ENCODE results near the gene HHAT.
"Not testable (repeated sequence)": the region's sequence is repeated elsewhere in the genome, so short reads cannot be mapped to it uniquely, and the experiment has no call there.

HHAT gene

DNA sequence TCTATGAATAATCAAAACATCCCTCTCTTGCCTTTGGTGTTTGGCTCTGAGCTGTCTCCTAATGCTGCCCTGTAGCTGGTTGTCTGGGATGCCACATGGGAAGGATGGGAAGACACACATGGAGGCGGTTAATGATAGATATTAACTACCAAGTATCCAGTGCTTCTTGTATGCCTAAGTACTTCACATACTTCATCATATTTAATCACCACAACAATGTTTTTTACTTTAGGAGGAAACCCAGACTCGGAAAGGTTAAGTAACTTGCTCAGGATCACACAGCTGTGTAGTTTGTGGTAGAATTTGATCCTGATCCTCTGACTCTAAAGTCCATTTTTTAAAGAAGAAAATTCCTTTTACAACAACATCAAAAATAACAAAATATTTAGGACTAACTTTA, 88.0 kb downstream of the HHAT start:
- Histone ChIP-seq H3K27me3 (ENCODE audit: insufficient read depth, insufficient read length) (no peaks in the 10 kb centered on the region), H3K4me1 (ENCODE audit: insufficient read depth, insufficient read length) (no peaks in the 10 kb centered on the region), H3K9me3 (ENCODE audit: insufficient read depth, low read length) (no peaks in the 10 kb centered on the region), H3K36me3 (ENCODE audit: insufficient read depth, insufficient read length, low read length) (no peaks in the 10 kb centered on the region), H3K4me3 (ENCODE audit: insufficient read length, low read depth) (no peak overlapping the region), H3K9ac (ENCODE audit: insufficient read length, low read depth) (no peak overlapping the region)
- no peak for DNase-seq (ENCODE audit: low read depth, low spot score)
- TF ChIP-seq ZNF274 (IDR thresholded peaks at IDR 0.05; ENCODE audit: low read depth, low read length), result no peak
- no peak for TF ChIP-seq YY1 (IDR thresholded peaks at IDR 0.05; ENCODE audit: insufficient read depth, insufficient read length)
- no peak for TF ChIP-seq SUZ12 (IDR thresholded peaks at IDR 0.05; ENCODE audit: extremely low read depth, insufficient read depth, insufficient read length)

DNA sequence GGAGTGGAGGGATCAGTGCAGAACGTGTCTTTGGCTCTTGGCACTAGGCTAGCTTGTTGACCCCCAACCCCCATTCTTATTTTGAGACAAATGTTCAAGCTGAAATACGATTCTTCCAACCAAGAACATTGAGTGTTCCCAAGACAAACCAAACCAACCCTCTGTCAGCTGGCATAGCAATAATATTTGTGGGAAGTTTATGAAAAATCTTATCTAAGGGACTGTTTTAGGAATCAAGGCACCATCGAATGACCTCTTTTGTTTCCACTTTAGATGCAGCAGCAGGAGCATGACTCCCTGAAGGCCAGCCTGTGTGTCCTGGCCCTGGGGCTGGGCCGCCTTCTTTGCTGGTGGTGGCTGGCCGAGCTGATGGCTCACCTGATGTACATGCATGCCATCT, 89.2 kb downstream of the HHAT start:
- H3K4me3 ChIP-seq (ENCODE audit: insufficient read length, low read depth), result no peak overlapping the region
- H3K27me3 ChIP-seq (ENCODE audit: insufficient read depth, insufficient read length), result no peaks in the 10 kb centered on the region
- no peak for TF ChIP-seq YY1 (IDR thresholded peaks at IDR 0.05; ENCODE audit: insufficient read depth, insufficient read length)
- no peak for TF ChIP-seq SUZ12 (IDR thresholded peaks at IDR 0.05; ENCODE audit: extremely low read depth, insufficient read depth, insufficient read length)
- no peak for TF ChIP-seq ZNF274 (IDR thresholded peaks at IDR 0.05; ENCODE audit: low read depth, low read length)
- no peak overlapping the region for H3K9ac ChIP-seq (ENCODE audit: insufficient read length, low read depth)
- no peak for DNase-seq (ENCODE audit: low read depth, low spot score)
- no peaks in the 10 kb centered on the region for H3K36me3 ChIP-seq (ENCODE audit: insufficient read depth, insufficient read length, low read length)
- no peaks in the 10 kb centered on the region for H3K9me3 ChIP-seq (ENCODE audit: insufficient read depth, low read length)
- H3K4me1 ChIP-seq (ENCODE audit: insufficient read depth, insufficient read length), result no peaks in the 10 kb centered on the region

DNA sequence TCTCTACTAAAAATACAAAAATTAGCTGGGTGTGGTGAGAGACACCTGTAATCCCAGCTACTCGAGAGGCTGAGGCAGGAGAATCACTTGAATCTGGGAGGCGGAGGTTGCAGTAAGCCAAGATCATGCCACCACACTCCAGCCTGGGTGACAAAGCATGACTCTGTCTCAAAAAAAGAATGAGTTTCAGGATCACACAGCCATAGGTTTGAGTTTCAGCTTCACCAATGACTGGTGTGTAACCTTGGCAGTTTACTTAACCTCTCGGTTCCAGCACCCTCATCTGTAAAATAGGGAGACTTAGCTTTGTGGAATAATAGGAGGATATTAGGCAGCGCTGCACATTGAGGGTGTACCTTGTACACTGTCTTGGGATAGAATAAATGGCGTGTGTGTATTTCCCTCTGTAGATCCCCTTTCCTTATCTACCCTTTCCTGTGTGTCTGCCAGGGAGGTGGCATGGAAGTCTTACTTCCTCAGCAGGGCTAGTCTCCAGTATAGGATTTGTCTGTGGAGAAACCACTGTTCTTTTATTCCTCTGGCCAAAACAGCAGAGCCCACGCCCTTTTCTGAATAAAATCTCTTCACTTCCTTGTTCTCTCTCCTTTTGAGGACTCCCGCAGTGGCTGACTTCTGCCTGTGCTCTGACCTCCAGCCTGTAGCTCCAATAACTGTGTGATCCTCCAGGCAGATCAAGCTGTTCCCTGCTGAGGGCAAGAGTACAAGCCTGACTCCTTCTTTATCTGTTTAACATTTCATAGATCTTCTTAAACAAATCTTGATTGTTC, 90.4 kb downstream of the HHAT start:
- TF ChIP-seq ZNF274 (IDR thresholded peaks at IDR 0.05; ENCODE audit: low read depth, low read length) (no peak), YY1 (IDR thresholded peaks at IDR 0.05; ENCODE audit: insufficient read depth, insufficient read length) (no peak), SUZ12 (IDR thresholded peaks at IDR 0.05; ENCODE audit: extremely low read depth, insufficient read depth, insufficient read length) (no peak)
- DNase-seq (ENCODE audit: low read depth, low spot score), result no peak
- no peaks in the 10 kb centered on the region for H3K27me3 ChIP-seq (ENCODE audit: insufficient read depth, insufficient read length)
- H3K9ac ChIP-seq (ENCODE audit: insufficient read length, low read depth), result no peak overlapping the region
- H3K36me3 ChIP-seq (ENCODE audit: insufficient read depth, insufficient read length, low read length), result no peaks in the 10 kb centered on the region
- H3K4me1 ChIP-seq (ENCODE audit: insufficient read depth, insufficient read length), result no peaks in the 10 kb centered on the region
- H3K4me3 ChIP-seq (ENCODE audit: insufficient read length, low read depth), result no peak overlapping the region
- no peaks in the 10 kb centered on the region for H3K9me3 ChIP-seq (ENCODE audit: insufficient read depth, low read length)

DNA sequence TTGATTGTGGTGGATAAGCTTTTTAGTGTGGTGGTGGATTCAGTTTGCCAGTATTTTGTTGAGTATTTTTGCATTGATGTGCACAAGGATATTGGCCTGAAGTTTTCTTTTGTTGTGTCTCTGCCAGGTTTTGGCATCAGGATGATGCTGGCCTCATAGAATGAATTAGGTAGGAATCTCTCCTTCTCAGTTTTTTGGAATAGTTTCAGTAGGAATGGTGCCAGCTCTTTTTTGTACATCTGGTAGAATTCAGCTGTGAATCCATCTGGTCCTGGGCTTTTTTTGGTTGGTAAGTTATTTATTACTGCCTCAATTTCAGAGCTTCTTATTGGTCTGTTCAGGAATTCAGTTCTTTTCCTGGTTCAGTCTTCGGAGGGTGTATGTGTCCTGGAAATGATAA, 98.0 kb downstream of the HHAT start:
- H3K36me3 ChIP-seq (ENCODE audit: insufficient read depth, insufficient read length, low read length); H3K4me1 ChIP-seq (ENCODE audit: insufficient read depth, insufficient read length); H3K9me3 ChIP-seq (ENCODE audit: insufficient read depth, low read length); DNase-seq (ENCODE audit: low read depth, low spot score); H3K27me3 ChIP-seq (ENCODE audit: insufficient read depth, insufficient read length); H3K9ac ChIP-seq (ENCODE audit: insufficient read length, low read depth); H3K4me3 ChIP-seq (ENCODE audit: insufficient read length, low read depth): not testable (repeated sequence)

DNA sequence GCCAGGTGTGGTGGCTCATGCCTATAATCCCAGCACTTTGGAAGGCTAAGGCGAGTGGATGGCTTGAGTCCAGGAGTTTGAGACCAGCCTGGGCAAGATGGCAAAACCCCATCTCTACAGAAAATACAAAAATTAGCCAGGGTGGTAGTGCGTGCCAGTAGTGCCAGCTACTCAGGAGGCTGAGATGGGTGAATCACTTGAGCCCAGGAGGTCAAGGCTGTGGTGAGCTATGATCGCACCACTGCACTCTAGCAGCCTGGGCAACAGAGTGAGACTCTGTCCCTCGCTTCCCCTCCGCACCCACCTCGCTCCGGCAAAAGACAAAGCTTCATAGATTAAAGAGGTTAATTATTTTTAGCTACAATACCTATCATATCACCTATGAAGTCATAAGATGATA, 100.0 kb downstream of the HHAT start:
- Histone ChIP-seq H3K9ac (ENCODE audit: insufficient read length, low read depth) (no peak overlapping the region), H3K27me3 (ENCODE audit: insufficient read depth, insufficient read length) (no peaks in the 10 kb centered on the region), H3K4me3 (ENCODE audit: insufficient read length, low read depth) (no peak overlapping the region), H3K4me1 (ENCODE audit: insufficient read depth, insufficient read length) (no peaks in the 10 kb centered on the region), H3K36me3 (ENCODE audit: insufficient read depth, insufficient read length, low read length) (no peaks in the 10 kb centered on the region), H3K9me3 (ENCODE audit: insufficient read depth, low read length) (no peaks in the 10 kb centered on the region)
- DNase-seq (ENCODE audit: low read depth, low spot score), result no peak
- no peak for TF ChIP-seq ZNF274 (IDR thresholded peaks at IDR 0.05; ENCODE audit: low read depth, low read length)
- no peak for TF ChIP-seq SUZ12 (IDR thresholded peaks at IDR 0.05; ENCODE audit: extremely low read depth, insufficient read depth, insufficient read length)
- no peak for TF ChIP-seq YY1 (IDR thresholded peaks at IDR 0.05; ENCODE audit: insufficient read depth, insufficient read length)

DNA sequence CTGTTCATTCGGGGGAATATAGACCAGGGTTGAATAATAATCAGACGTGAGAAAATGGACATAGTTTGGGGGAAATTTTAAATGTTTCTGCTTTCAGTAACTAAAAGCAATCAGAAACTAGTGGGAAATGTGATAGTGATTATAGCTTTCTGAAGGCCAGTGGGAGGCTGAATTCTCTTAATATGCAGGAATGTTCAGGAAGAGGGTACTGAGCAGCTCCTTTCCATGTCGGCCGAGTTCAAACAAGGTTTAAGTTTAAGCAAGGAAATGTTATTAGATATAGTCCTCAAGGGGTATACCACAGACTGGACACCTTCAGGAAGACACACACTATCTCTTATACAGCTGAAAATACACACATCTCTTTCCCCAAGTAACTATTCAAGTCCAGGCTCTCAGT, 105.5 kb downstream of the HHAT start:
- Histone ChIP-seq H3K9me3 (ENCODE audit: insufficient read depth, low read length) (peaks cover 7% of the 10 kb centered on the region; the same call in 1 of the 2 replicates), H3K9ac (ENCODE audit: insufficient read length, low read depth) (no peak overlapping the region), H3K36me3 (ENCODE audit: insufficient read depth, insufficient read length, low read length) (no peaks in the 10 kb centered on the region), H3K4me1 (ENCODE audit: insufficient read depth, insufficient read length) (no peaks in the 10 kb centered on the region), H3K27me3 (ENCODE audit: insufficient read depth, insufficient read length) (no peaks in the 10 kb centered on the region), H3K4me3 (ENCODE audit: insufficient read length, low read depth) (no peak overlapping the region)
- DNase-seq (ENCODE audit: low read depth, low spot score), result peak; percentile 39
- TF ChIP-seq ZNF274 (IDR thresholded peaks at IDR 0.05; ENCODE audit: low read depth, low read length) (no peak), SUZ12 (IDR thresholded peaks at IDR 0.05; ENCODE audit: extremely low read depth, insufficient read depth, insufficient read length) (no peak), YY1 (IDR thresholded peaks at IDR 0.05; ENCODE audit: insufficient read depth, insufficient read length) (no peak)

DNA sequence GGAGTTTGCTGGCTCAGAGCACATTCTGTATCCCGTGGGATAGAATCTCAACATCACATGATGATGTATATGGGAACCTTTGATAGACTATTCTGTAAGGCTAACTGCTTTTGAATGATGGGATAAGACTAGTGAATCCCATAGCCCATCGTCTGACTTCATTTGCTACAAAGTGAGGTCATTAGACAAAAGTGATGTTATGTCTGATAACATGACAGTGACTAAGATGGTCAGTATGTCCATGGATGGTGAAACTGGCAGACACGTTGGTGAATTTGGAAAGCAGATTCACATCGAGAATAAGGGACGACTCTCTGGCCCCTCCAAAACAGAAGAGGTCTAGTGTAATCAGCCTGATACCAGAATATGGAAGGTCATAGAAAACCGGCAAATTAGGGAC, 108.4 kb downstream of the HHAT start:
- TF ChIP-seq ZNF274 (IDR thresholded peaks at IDR 0.05; ENCODE audit: low read depth, low read length) (no peak), SUZ12 (IDR thresholded peaks at IDR 0.05; ENCODE audit: extremely low read depth, insufficient read depth, insufficient read length) (no peak), YY1 (IDR thresholded peaks at IDR 0.05; ENCODE audit: insufficient read depth, insufficient read length) (no peak)
- Histone ChIP-seq H3K9ac (ENCODE audit: insufficient read length, low read depth) (no peak overlapping the region), H3K4me1 (ENCODE audit: insufficient read depth, insufficient read length) (no peaks in the 10 kb centered on the region), H3K27me3 (ENCODE audit: insufficient read depth, insufficient read length) (no peaks in the 10 kb centered on the region), H3K36me3 (ENCODE audit: insufficient read depth, insufficient read length, low read length) (no peaks in the 10 kb centered on the region), H3K4me3 (ENCODE audit: insufficient read length, low read depth) (no peak overlapping the region), H3K9me3 (ENCODE audit: insufficient read depth, low read length) (peaks cover 7% of the 10 kb centered on the region; the same call in 1 of the 2 replicates)
- DNase-seq (ENCODE audit: low read depth, low spot score), result no peak
